ENCODE results near the gene KIAA1217.

KIAA1217 gene

DNA sequence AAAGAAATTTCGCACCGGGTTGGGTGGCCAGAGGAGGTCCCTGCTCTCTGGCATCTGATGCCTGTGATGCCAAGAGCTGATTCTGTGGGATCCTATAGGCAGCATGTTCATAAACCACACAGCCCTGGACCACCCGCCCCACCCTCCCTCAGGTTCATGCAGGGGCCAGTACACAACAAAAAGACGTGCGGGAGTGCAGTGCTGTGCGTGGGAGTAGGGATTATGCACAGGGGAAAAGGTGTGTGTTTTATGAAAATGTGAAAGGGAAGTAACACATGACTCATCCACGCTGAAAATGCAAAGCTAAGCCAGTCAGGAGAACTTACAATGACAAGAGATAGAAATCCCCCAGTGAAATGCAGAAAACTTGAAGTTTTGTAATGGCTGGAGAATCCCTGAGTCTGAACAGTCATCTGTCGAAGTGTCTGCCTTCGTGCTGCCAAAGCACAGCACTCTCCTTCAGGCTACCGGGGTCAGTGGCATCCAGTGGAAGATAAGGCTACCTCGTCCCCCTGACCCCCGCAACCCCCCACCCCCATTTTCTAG lies 1.1 kb downstream of the KIAA1217 start:
- DNase-seq = peak; percentile 81

- DNase-seq = no peak
These were observed 1.6 kb downstream of the KIAA1217 start for GRCh38 chr10:24210501-24210900.

DNA sequence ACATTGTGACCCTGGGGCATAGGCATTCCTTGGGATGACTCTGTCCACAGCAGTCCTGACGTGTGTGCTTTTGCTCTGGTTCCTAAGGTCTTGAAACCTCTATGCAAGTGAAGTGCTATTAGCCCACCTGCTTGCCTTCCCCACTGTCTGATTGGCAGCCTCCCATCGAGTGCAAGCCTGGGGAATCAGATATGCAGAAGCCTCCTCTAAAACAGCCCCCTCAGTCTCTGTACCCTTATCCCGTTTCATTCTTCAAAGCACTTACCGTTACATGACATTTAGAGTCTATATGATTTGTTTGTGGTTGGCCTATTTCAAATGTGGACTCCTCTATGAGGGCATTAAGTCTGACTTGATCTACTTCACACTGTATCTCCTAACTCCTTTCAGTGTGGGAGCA lies 4.3 kb downstream of the KIAA1217 start:
- no peak for DNase-seq

GRCh38 chr10:24213881-24214280 lies 4.9 kb downstream of the KIAA1217 start:
- no peak for DNase-seq

DNA sequence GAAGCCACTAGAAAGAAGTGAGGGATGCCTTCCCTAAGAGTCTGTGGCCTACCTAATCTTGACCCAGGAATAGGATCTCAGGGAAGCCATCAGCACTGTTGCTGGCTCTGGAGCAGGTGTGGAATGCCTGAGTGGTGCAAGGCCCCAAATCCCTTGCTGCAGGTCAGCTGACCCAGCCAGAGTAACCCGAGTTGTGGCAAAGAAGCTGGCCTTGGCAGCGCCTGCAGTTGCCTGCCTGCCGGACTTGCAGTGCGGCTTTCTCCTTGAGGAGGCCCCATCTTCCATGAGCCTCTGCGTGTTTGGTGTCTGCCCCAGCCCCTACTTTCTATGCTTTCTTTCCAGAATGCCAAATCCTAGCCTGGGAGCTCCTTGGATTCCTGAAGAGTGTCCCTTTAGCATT lies 5.8 kb downstream of the KIAA1217 start:
- DNase-seq = no peak

DNA sequence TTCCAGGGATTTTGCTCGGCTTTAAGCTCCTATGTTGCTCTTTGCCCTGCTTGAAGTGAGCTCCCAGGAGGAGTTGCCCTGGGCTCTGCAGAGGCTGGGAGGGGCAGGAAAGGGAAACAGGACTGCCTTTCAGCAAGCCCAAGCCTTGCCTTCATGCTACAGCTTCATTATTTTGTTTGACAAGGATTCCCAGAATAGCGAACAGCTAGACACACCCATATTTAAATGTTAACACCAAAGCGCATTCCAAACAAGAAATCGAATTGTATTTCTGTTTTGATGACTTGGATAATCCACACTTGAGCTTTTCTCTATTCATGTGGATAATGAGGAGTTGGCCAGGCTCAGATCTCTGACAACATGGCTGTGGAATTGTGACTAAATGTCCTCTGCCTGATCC lies 6.3 kb downstream of the KIAA1217 start:
- no peak for DNase-seq

DNA sequence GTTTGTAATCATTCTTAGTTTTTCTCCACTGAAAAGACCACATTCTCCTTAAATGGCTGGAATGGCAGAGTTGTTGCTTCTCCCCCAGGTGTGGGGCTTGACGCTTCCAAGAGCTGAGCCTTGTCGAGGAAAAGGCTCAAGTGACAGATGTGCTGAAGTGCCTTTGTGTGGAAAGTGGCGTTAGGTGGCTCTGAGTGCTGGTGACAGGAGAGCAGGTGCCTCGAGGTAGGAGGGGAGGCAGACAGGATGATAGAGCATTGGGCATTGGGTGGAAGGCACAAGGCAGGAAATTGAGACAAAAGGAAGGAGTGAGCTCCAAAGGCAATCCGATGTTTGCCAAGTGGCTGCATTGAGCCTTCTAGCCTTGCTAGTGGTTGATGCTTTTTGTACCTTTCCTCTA lies 6.7 kb downstream of the KIAA1217 start:
- DNase-seq = no peak

- DNase-seq = no peak
These were observed 11.0 kb downstream of the KIAA1217 start for GRCh38 chr10:24219963-24220362.

DNA sequence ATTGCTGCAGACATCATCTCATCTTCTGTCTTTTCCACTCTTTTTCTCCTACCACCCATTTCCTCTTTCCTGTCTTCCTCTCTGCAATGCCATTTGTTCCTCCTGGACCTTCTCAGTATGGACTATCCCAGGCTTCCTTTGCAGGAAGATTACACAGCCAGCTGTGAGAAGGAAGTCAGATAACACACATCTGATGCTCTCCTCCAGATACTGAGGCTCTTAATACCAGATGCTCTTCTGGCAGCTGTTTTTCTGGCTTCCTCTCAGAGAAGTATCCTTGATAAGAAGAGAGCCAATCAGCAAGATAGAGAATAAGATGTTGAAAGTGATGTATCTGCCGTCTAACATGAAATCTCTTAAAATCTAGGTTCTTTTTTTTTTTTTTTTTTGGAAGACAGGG lies 14.4 kb downstream of the KIAA1217 start:
- no peak for DNase-seq

GRCh38 chr10:24223953-24224352 lies 15.0 kb downstream of the KIAA1217 start:
- peak; percentile 24 for DNase-seq

DNA sequence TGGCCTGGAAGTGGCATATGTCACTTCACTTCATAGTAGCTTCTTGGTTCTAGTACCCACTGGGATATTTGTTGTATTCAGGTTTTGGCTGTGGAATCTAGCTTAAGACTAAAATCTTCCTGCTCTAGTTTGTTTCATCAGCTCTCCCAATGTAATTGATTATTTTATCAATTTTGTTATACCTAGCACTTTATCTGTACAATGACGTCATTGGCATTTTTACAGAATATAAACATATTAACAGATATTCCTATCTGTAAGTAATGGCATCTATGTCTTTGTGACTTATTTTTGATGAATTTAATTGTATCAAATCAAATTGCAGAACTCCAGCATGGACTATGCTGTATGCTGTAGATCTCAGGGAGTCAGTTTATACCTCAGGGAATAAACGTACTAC lies 19.7 kb downstream of the KIAA1217 start:
- DNase-seq = no peak

DNA sequence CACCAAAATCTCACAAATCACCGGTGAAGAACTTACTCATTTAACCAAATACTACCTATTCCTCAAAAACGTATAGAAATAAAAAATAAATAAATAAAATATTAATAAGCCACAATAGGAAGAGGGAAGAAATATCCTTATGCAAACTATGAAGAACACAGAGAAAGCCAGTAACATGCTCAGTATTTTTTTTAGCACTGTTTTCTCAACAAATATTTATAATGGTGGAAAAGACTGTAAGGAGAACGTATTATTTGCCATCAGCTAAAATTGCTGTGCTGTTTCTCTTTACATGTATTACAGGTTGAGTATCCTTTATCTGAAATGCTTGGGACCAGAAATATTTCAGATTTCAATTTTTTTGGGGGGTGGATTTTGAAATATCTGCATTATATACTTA lies 21.0 kb downstream of the KIAA1217 start:
- no peak for DNase-seq

GRCh38 chr10:24231200-24231599 lies 22.3 kb downstream of the KIAA1217 start:
- no peak for DNase-seq

DNA sequence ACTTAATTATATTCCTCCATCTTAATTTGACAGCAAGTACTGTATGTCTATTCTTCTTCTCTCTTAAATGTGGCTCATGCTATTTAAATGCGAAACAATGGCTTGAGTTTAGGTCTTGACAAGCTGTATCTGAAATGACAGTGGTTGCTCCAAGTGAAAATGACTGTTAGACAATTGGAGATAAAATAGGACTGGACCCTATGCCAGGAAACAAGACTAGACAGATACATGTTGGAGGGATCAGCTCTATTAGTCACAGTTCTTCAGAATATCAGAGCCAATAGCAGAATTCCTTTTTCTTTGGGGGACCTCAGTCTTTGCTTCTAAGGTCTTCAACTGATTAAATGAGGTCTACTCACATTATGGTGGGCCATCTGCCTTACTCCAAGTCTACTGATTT lies 25.8 kb downstream of the KIAA1217 start:
- no peak for DNase-seq

- peak; percentile 9 for DNase-seq
These were observed 26.5 kb downstream of the KIAA1217 start for GRCh38 chr10:24235471-24235870.

- no peak for DNase-seq
These were observed 29.0 kb downstream of the KIAA1217 start for GRCh38 chr10:24237801-24238395.

DNA sequence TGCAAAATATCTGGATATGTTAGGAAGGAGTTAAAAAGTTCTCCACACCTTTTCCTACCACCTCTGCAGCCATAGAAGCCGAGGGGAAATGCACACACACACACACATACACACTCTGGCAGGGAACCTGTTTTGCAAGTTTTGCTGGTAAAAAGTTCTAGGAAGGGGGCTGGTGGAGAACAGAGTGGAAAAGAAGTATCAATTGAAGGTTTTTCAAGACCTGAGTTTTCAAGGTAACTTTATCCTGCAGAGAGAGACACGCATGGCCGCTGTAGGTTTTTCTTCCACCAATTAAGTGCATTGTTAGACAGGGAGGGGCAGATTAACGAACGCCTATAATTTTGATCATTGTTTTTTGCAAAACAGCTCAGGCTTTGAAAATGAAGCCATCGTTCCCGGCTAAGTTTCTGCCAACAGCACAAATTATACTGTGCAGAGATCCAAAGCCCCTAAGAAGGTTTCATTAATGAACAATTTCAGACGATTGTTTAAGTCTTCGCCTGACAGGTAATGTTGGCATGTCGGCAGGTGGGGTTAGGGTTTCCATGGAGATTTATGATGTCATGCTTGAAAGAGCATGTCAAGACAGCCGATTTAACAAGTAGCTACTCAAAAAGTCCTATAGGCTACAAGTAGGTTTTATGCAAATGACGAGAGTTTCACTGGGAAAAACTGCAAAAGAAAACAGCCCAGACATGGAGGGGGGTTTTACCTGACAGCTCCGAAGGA lies 29.7 kb downstream of the KIAA1217 start:
- DNase-seq = no peak

DNA sequence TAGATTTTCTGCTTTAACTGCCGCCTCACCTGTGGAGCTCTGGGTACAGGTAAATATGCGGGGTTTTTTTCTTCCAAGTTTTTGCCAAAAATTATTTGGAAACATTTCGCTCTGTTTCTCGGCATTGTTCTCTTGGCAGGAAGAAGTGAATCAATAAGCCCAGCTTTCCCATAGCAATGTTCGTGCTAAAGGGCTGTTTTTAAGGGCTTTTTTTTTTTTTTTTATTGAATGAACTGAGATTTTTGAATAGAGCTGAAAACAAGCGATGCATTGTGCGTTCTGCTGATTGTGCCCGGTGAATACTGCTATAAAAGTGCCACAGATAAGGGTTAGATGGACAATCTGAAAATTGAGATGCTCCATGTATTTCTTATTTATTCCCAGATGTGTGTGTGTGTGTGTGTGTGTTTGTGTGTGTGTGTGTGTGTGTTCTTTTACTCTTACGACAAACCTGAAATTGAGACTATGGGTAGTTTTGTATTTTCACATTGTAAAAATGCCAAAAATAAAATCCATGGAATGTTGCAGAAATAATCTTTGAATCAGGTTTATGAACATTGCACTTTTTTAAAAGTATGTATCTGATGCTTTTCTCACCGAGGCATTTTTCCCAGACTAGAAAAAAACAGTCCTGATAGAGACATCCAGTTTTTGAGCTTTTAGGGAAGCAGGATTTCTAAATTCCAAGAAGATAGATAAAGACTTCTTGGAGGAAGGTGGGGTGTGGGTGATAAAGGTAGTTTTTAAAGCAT lies 30.5 kb downstream of the KIAA1217 start:
- DNase-seq = no peak

GRCh38 chr10:24240041-24240751 lies 31.3 kb downstream of the KIAA1217 start:
- DNase-seq = no peak

DNA sequence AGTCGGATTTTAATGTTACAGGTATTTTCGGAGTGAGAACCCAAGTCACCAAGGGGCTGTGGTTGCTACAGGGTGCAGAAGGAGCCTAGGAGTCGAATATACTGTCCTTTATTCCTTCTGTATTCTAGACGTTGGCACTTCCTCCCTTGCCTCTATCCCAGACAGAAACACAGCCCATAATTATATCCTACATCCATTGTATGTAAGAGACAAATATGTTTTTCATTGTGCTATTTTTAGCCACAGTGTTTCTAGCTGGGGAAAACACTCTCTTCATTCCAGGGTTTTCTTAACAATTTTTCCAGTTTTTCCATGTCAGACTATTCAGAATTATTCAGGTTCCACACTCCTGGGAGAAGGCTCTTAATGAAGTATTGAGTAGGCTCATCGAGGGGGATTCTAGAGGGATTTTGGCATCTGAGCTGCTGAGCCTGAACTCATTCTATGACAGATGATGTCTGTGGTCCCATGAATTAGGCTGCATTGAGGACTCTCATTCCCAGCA lies 32.6 kb downstream of the KIAA1217 start:
- no peak for DNase-seq

GRCh38 chr10:24242562-24242961 lies 33.6 kb downstream of the KIAA1217 start:
- no peak for DNase-seq

DNA sequence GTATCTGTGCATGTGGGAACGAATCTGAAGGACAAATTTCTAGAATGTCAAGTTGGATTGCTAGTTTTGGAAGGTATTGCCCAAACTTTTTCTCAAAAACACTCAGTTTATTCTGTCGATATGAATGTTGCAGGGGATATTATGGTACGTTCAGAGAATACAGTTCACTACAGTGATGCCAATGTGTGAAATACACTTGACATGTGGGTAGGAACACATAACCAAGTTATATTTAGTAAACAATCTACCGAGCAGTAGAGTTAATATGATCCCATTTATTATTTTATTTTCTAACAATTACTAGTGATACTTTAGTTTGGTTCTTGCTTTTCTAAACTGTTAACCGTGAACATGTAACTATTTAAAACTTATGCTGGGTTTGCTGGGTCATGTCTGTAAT lies 37.4 kb downstream of the KIAA1217 start:
- DNase-seq = no peak

DNA sequence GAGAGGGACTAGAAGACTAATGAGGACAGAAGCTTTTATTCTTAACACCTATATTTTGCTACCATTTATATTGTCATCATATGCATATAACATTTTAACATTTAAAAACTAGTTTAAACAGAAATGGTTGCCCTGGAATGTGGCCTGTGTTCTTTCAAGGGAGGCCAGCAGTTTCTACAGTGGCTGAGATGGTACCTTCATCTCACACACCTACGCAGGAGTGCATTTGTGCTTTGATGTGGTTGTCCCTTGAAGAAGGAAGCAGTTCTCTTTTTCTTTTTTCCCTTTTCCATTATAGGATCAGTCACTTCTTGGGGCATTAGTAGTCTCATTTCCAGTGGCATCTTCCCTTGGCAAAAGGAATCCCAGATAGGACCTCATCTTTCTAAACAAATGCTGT lies 38.9 kb downstream of the KIAA1217 start:
- DNase-seq = no peak
